Glutamatergic neuron (in vitro differentiated cells): Measurements from ENCODE around the gene ATXN2. TPM values are rescaled to one million over a fixed set of nuclear protein-coding genes. Genes with fewer than 3 reads are reported as not detected.
A peak's percentile ranks its signal among the peaks of the same experiment; 100 is the strongest.

ENCODE experiments used
- DNase-seq: peaks from one replicate; pipeline ENCODE4 v3.0.0; 2022
- H3K27ac Mint-ChIP-seq: one replicate; pipeline ENCODE4 v1.8.0; 2020; ENCODE audit warnings: mild to moderate bottlenecking, mixed read lengths, inconsistent platforms; ENCODE audit not compliant: unreplicated experiment
- H3K27me3 Mint-ChIP-seq: one replicate; pipeline ENCODE4 v1.8.0; 2020; ENCODE audit warnings: mild to moderate bottlenecking, moderate library complexity, mixed read lengths, inconsistent platforms; ENCODE audit not compliant: unreplicated experiment
- H3K36me3 Mint-ChIP-seq: one replicate; pipeline ENCODE4 v1.8.0; 2020; ENCODE audit warnings: mild to moderate bottlenecking, mixed read lengths, inconsistent platforms; ENCODE audit not compliant: unreplicated experiment
- H3K4me1 Mint-ChIP-seq: one replicate; pipeline ENCODE4 v1.8.0; 2020; ENCODE audit warnings: mild to moderate bottlenecking, low read depth, mixed read lengths, inconsistent platforms; ENCODE audit not compliant: unreplicated experiment
- H3K4me3 Mint-ChIP-seq: one replicate; pipeline ENCODE4 v1.8.0; 2020; ENCODE audit warnings: mild to moderate bottlenecking, mixed read lengths, inconsistent platforms; ENCODE audit not compliant: unreplicated experiment
- H3K9me3 Mint-ChIP-seq: one replicate; pipeline ENCODE4 v1.8.0; 2020; ENCODE audit warnings: mild to moderate bottlenecking, moderate library complexity, mixed read lengths, inconsistent platforms; ENCODE audit not compliant: unreplicated experiment
- CTCF ChIP-seq: fragments of 200-600 bp; sonication (generic); IDR thresholded peaks from one replicate; pipeline ENCODE4 v1.5.0; 2021; ENCODE audit not compliant: partially characterized antibody, unreplicated experiment
- total RNA-seq: library from RNA; stranded (reverse); fragmentation: NEBNext Ultra II Directional; extraction: Animal tissue kit (Norgen Biotek cat#: 25700); gene quantifications from one replicate; pipeline ENCODE4 v1.2.1, GENCODE V29; 2021; ENCODE audit not compliant: unreplicated experiment

The ATXN2 gene
- total RNA-seq, 1 donor from 2014 or later = 80.8 TPM

GRCh38 chr12:111447571-111448265, 151.4 kb downstream of the ATXN2 start:
- H3K4me3 Mint-ChIP-seq = no peak overlapping the region
- no peak for TF ChIP-seq CTCF
- H3K27me3 Mint-ChIP-seq = peaks cover 15% of the 10 kb centered on the region
- DNase-seq = no peak
- H3K36me3 Mint-ChIP-seq = no peaks in the 10 kb centered on the region
- peaks cover 13% of the 10 kb centered on the region for H3K4me1 Mint-ChIP-seq
- H3K9me3 Mint-ChIP-seq = peaks cover 9% of the 10 kb centered on the region
- H3K27ac Mint-ChIP-seq = no peak overlapping the region

GRCh38 chr12:111446631-111447570, 152.2 kb downstream of the ATXN2 start:
- peaks cover 9% of the 10 kb centered on the region for H3K9me3 Mint-ChIP-seq
- H3K36me3 Mint-ChIP-seq = no peaks in the 10 kb centered on the region
- no peak for TF ChIP-seq CTCF
- no peak for DNase-seq
- H3K27ac Mint-ChIP-seq = peak overlapping the region; percentile 53
- H3K4me3 Mint-ChIP-seq = no peak overlapping the region
- peaks cover 13% of the 10 kb centered on the region for H3K4me1 Mint-ChIP-seq
- H3K27me3 Mint-ChIP-seq = peaks cover 15% of the 10 kb centered on the region

GRCh38 chr12:111445726-111446581, 153.2 kb downstream of the ATXN2 start:
- Mint-ChIP-seq H3K4me1 (peaks cover 13% of the 10 kb centered on the region), H3K27ac (peak overlapping the region; percentile 53), H3K27me3 (peaks cover 16% of the 10 kb centered on the region), H3K4me3 (no peak overlapping the region), H3K9me3 (peaks cover 9% of the 10 kb centered on the region), H3K36me3 (no peaks in the 10 kb centered on the region)
- no peak for TF ChIP-seq CTCF
- DNase-seq = no peak

GRCh38 chr12:111444925-111445725, 154.0 kb downstream of the ATXN2 start:
- no peak for DNase-seq
- TF ChIP-seq CTCF = peak; percentile 12
- Mint-ChIP-seq H3K27me3 (peaks cover 19% of the 10 kb centered on the region), H3K27ac (no peak overlapping the region), H3K4me1 (peaks cover 21% of the 10 kb centered on the region), H3K36me3 (no peaks in the 10 kb centered on the region), H3K9me3 (peaks cover 11% of the 10 kb centered on the region), H3K4me3 (no peak overlapping the region)
